Central memory CD8-positive, alpha-beta T cell (primary cell): ENCODE results near the gene C1orf210.

Experiments used
- ATAC-seq: fragments of 150-1000 bp; cut with Tn5 transposase; replicated peaks from 2 replicates; pipeline ENCODE4 v1.10.0; 2022; ENCODE audit warnings: mild to moderate bottlenecking, moderate FRiP score, moderate number of reproducible peaks; ENCODE audit not compliant: poor library complexity, severe bottlenecking; ENCODE audit errors: extremely low read depth
- DNase-seq, 2 donors: peaks; one replicate each; pipeline ENCODE4 v3.0.0; 2021; ENCODE audit warnings: low spot score in 2 of 2
- H3K27ac Mint-ChIP-seq: one replicate; pipeline ENCODE4 v1.8.0; 2022; ENCODE audit warnings: low read depth, mild to moderate bottlenecking, moderate library complexity, mixed read lengths
- H3K27me3 Mint-ChIP-seq: one replicate; pipeline ENCODE4 v1.8.0; 2022; ENCODE audit warnings: mixed read lengths
- H3K36me3 Mint-ChIP-seq: one replicate; pipeline ENCODE4 v1.8.0; 2022; ENCODE audit warnings: mild to moderate bottlenecking, moderate library complexity, mixed read lengths; ENCODE audit not compliant: insufficient read depth
- H3K4me1 Mint-ChIP-seq: one replicate; pipeline ENCODE4 v1.8.0; 2022; ENCODE audit warnings: mixed read lengths
- H3K4me3 Mint-ChIP-seq: one replicate; pipeline ENCODE4 v1.8.0; 2022; ENCODE audit warnings: mild to moderate bottlenecking, moderate library complexity, mixed read lengths
- H3K9me3 Mint-ChIP-seq: one replicate; pipeline ENCODE4 v1.8.0; 2022; ENCODE audit warnings: mixed read lengths

C1orf210 gene

DNA sequence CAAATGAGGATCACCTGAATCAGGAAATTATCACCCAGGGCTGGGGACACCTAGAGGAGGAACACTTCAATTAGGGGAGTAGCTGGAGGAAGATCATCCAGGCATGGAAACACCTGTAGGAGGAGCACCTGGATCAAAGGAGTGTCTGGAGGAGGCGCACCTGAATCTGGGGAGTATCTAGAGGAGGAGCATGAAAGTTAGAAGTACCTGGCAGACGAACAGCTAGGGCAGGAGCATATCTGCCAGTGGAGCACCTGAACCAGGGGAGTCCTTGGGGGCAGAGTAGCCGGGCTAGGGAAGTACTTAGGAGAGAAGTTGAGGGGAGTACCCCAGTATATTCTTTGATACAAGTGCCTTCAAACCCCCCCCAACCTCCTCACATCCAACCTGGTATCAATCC, 1.3 kb downstream of the C1orf210 start:
- Mint-ChIP-seq H3K27me3 (peaks cover 23% of the 10 kb centered on the region), H3K9me3 (no peaks in the 10 kb centered on the region), H3K36me3 (peaks cover 1% of the 10 kb centered on the region), H3K4me3 (no peak overlapping the region), H3K27ac (no peak overlapping the region), H3K4me1 (no peaks in the 10 kb centered on the region)
- DNase-seq (no peak), ATAC-seq (no peak)

DNA sequence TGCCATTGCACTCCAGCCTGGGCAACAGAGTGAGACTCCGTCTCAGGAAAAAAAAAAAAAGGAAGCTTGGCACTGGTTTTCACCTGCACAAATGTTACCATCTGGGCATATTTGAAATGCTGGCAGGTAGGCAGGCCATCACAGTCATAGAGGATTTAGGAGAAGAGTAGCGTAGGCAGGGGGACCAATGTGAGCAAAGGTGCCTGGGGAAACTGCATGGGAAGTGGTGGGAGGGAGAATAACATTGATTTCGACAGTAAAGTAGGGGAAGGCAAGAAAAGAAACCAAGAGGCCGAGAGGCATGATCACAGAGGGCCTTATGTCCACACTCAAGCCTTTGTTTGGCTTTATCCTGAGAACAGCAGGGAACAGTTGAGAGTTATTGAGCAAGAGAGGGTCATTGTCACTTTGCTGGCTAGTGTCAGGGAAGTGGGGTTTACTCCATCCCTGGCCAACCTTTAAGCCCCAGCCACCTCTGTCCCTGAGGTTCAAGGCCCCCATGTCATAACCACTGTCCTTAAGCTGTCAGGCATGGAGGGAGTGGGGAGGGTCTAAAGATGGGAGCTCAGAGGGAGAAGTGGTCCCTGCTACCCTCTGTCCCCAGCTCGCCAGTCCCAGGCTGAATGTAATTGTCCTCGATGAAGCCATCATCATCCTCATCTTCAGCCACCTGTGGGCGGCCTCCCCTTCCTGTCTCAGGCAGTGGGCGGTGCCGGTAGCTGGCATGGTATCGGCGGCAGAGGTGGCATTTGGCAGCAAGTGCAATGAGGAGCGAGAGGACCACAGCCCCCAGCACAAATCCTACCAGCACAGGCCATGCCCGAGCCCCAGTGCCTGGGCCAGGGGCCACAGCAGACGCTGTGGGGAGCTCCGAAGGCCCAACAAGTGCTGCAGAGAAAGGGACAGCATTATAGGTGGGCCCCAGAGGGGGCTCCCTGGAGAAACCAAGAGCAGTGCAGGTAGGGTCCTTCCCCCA, 2.9 kb downstream of the C1orf210 start:
- H3K4me1 Mint-ChIP-seq, result no peaks in the 10 kb centered on the region
- H3K27me3 Mint-ChIP-seq, result peaks cover 21% of the 10 kb centered on the region
- DNase-seq (no peak), ATAC-seq (no peak)
- H3K4me3 Mint-ChIP-seq, result no peak overlapping the region
- no peaks in the 10 kb centered on the region for H3K9me3 Mint-ChIP-seq
- no peak overlapping the region for H3K27ac Mint-ChIP-seq
- peaks cover 2% of the 10 kb centered on the region for H3K36me3 Mint-ChIP-seq

DNA sequence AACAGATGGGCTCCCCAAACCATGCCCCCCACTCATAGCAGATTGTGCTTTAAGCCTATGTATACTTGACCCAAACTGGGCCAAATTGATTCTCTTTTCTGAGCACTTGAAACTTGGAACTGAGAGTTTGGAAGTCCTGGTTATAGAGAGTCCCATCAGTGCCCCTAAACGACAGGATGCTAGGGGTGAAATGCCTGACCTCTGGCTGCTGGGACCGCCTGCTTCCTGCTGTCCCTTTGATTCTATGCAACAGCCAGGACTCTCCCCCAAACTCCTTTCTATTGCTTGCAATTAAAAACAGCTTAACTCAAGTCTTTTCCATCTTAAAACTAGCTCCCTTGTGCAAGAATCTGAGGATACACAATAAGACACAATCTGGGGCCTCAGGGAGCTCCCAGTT, 4.7 kb downstream of the C1orf210 start:
- Mint-ChIP-seq H3K27ac (no peak overlapping the region), H3K4me1 (no peaks in the 10 kb centered on the region), H3K4me3 (no peak overlapping the region), H3K9me3 (no peaks in the 10 kb centered on the region), H3K27me3 (peaks cover 25% of the 10 kb centered on the region), H3K36me3 (peaks cover 2% of the 10 kb centered on the region)
- DNase-seq, result no peak
- no peak for ATAC-seq

DNA sequence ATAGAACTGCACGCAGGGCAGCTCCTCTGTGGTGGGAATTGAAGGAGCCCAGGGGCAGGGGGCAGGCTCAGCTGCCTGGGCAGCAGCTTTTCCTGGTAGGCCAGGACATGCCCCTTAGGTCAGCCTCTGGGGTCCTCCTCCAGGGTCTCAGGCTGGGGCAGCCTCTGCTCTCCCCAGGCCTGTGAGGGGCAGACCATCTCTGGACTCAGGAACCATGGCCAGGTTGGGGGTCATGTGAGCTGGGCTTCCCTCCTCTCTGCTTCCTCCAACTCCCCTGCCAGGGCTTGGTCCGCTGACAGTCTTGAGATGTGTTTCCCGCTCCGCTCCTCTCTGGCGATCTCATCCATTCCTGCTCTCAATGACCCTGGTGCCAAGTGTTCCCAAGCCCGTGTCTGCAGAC, 5.7 kb downstream of the C1orf210 start:
- Mint-ChIP-seq H3K4me1 (peaks cover 7% of the 10 kb centered on the region), H3K27ac (no peak overlapping the region), H3K9me3 (peaks cover 5% of the 10 kb centered on the region), H3K36me3 (peaks cover 2% of the 10 kb centered on the region), H3K27me3 (peaks cover 25% of the 10 kb centered on the region), H3K4me3 (no peak overlapping the region)
- DNase-seq, result no peak
- no peak for ATAC-seq

DNA sequence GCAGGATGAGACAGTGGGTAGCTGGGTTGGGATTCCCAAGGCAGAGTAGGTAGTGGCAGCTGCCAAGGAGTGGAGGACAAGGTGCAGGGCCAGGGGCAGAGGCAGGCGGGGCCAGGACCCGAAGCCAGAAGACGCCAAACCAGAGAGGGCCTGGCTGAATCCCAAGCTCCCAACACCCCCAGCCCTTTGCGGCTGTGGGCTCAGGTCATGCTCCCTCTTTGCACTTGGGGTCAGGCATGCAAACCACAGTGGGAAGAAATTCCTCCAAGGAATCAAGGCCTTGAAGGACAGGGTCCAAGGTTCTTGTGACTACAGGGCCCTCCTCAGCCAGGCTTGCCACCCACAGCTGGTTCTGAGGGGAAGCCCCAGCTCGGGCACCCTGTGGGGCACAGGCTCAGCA, 6.2 kb downstream of the C1orf210 start:
- Mint-ChIP-seq H3K27ac (no peak overlapping the region), H3K9me3 (peaks cover 5% of the 10 kb centered on the region), H3K27me3 (peaks cover 25% of the 10 kb centered on the region), H3K4me1 (peaks cover 12% of the 10 kb centered on the region), H3K36me3 (peaks cover 2% of the 10 kb centered on the region), H3K4me3 (no peak overlapping the region)
- no peak for ATAC-seq
- no peak for DNase-seq

DNA sequence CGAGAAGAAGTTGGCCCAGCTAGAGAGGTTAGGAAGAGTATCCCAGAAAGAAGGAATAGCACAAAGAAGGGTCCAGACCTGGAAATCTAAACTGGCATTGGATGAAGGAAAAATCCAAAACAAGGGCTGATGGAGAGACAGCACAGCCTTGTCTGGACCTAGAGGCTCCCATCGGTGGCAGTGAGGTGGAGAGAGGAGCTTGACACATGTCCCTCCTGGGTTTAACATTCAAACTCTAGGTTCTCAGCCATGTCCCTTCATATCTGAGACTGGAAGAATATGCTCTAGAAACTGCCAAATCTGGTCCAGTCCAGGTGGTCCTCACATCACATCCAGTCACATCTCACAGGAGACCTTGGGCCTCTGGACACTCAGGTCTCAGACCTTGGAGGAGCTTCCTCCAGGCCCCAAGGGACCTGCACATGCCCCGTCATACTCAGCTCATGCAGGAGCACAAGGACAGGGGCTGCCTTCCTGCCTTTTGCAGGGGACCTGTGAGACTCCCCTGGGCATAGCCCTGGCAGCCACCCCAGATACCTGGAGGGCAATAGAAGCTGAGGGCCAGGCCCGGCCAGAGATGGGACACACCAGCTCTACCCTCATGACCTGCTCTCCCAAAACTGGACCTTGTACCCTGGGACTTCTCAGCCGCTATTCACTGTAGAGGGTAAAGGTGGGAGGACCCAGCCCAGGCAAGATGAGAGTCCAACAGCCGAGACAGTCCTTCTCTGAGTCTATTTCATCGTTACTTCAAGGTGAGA, 8.1 kb downstream of the C1orf210 start:
- Mint-ChIP-seq H3K36me3 (peaks cover 2% of the 10 kb centered on the region), H3K4me3 (no peak overlapping the region), H3K9me3 (peaks cover 5% of the 10 kb centered on the region), H3K27me3 (peaks cover 26% of the 10 kb centered on the region), H3K4me1 (peaks cover 12% of the 10 kb centered on the region), H3K27ac (no peak overlapping the region)
- no peak for DNase-seq
- no peak for ATAC-seq

DNA sequence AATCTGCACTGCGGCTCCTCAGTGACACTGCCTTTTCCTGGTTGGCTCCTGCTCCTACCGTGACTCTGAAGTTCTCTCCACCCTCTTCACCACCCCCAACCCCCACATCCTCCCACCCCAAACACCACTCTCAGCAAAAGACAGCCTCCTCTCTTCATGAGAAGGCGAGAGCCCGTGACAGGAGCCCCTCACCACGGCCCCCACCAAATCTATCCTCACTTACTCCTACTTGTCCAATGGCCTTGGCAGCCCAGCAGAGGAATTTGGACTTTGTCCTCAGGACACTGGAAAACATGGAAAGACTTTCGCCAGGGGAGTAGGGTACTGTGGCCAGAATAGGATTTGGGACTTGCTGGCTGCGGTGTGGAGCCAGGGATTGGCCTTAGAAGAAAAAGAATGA, 8.7 kb downstream of the C1orf210 start:
- ATAC-seq (no peak), DNase-seq (no peak)
- H3K36me3 Mint-ChIP-seq, result peaks cover 2% of the 10 kb centered on the region
- H3K4me1 Mint-ChIP-seq, result peaks cover 15% of the 10 kb centered on the region
- H3K27me3 Mint-ChIP-seq, result peaks cover 32% of the 10 kb centered on the region
- H3K27ac Mint-ChIP-seq, result no peak overlapping the region
- H3K9me3 Mint-ChIP-seq, result peaks cover 5% of the 10 kb centered on the region
- no peak overlapping the region for H3K4me3 Mint-ChIP-seq

DNA sequence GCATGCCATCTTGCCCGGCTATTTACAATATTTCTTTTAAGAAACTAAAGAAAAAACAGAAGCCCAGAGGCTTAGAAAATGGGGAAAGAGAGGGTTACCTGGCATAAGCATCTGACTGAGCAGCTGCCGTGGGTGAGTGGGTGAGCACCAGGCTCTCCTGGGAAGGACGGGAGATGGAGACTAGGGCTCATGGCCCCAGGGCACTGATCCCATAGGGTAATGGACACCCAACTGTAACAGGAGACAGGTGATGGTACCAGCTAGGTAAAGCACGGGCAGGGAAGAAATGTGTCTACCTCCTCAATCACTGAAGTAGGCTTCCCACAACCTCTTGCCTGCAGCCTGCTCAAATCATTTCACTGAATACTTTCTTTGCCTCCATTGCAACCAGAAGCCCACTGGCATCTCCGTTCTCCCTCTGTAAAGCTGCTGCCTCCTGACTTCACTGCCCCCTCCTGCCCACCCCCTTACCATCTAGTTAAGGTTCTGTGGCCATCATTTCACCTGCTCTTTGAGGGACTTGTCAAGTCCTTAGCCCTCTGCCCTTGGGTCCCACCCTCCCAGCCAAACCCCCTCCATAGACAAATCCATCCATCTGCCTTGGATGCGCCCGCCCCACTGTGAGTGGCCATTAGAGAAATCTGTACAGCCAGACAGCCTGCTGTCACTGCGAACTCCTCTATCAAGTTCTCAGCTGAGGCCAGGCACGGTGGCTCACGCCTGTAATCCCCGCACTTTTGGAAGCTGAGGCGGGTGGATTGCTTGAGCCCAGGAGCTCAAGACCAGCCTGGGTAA, 9.4 kb downstream of the C1orf210 start:
- no peak for ATAC-seq
- Mint-ChIP-seq H3K27me3 (peaks cover 38% of the 10 kb centered on the region), H3K9me3 (peaks cover 5% of the 10 kb centered on the region), H3K36me3 (peaks cover 2% of the 10 kb centered on the region), H3K27ac (no peak overlapping the region), H3K4me3 (no peak overlapping the region), H3K4me1 (peaks cover 21% of the 10 kb centered on the region)
- DNase-seq, result no peak

DNA sequence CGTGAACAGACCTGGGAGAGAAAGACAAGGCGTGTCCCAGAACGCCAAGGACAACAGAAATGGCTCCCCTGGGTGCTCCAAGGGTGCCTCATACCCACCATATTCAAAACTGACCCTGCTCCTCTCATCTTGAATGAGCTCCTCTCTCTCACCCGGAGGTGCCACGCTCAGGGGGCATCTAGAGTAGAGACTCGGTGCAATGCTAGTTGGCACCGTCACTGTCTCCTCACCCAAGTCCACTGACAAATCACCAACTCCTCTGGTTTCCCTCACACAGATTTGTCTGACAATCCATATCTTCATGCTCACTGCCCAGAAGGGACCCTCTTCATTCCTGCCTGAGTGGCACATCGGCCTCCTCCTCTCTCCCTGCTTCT, 10.6 kb downstream of the C1orf210 start:
- Mint-ChIP-seq H3K27me3 (peaks cover 42% of the 10 kb centered on the region), H3K4me3 (peak overlapping the region; percentile 59)

DNA sequence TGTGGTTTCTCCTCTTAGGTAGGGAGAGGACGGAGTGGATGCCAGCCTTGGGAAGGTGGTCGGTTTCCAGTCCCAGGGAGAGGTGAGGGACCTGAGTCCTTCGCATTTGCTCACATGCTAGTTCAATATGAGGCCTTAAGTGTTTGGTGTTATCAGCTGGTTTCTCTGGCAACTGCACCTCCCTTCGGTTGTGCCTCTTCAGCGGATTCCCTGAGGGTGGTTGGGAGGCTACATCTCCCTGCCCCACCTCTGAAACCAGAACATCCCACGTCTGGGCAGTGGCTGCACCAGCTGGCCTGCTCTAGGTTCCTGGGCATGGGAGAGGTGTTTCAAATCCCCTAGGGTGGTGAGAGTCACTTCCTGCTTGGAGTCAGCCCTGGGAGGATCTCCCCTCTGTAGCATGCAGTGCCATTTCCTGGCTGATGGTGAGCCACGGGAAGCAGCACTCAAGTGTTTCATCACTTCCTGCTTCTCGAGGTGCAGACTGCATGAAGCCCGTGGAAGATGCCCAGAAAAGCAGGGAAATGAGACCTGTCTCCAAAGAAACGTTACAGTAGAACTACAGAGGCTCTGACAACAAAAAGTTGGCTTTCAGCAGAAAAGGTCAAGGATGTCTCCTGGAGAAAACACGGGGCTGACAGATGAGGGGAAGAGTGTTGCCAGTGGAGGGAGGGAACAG, 11.1 kb downstream of the C1orf210 start:
- peaks cover 26% of the 10 kb centered on the region for H3K4me1 Mint-ChIP-seq
- H3K36me3 Mint-ChIP-seq, result peaks cover 2% of the 10 kb centered on the region
- H3K9me3 Mint-ChIP-seq, result peaks cover 5% of the 10 kb centered on the region
- peak overlapping the region; percentile 59 for H3K4me3 Mint-ChIP-seq
- ATAC-seq (no peak), DNase-seq (no peak)
- no peak overlapping the region for H3K27ac Mint-ChIP-seq
- peaks cover 43% of the 10 kb centered on the region for H3K27me3 Mint-ChIP-seq

More for the DNA sequence above, 10.6 kb downstream of the C1orf210 start:
- H3K27ac Mint-ChIP-seq, result no peak overlapping the region
- peaks cover 26% of the 10 kb centered on the region for H3K4me1 Mint-ChIP-seq
- DNase-seq (no peak), ATAC-seq (no peak)
- H3K9me3 Mint-ChIP-seq, result peaks cover 5% of the 10 kb centered on the region
- H3K36me3 Mint-ChIP-seq, result peaks cover 2% of the 10 kb centered on the region

DNA sequence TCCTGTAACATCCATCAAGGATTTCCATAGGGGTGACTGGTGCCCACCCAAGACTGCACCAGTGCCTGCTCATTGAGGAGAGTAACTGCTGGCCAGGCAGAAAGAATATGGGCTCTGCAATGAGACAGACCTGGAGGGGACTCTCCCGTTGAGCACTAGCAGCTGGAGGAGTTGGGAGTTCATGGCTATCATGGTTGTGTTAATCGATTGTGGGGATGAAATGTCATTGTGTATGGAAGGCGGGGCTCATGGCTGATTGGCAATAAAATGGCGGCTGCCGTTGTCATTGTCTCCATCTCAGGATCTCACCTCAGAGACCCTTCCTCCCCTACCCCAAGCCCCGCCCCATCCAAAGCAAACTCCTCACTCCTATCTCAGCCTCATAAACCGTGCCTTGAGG, 11.7 kb downstream of the C1orf210 start:
- H3K27me3 Mint-ChIP-seq, result peaks cover 44% of the 10 kb centered on the region
- H3K4me3 Mint-ChIP-seq, result no peak overlapping the region
- DNase-seq (no peak), ATAC-seq (no peak)
- peaks cover 5% of the 10 kb centered on the region for H3K9me3 Mint-ChIP-seq
- peaks cover 26% of the 10 kb centered on the region for H3K4me1 Mint-ChIP-seq
- H3K27ac Mint-ChIP-seq, result no peak overlapping the region
- H3K36me3 Mint-ChIP-seq, result peaks cover 2% of the 10 kb centered on the region
